SU-DHL-6 (cell line): ENCODE results near the gene PARVA.

Source experiments
- H2AFZ ChIP-seq: fragments of 200-600 bp; sonication (generic); 2 replicates; pipeline ENCODE4 v1.6.1; 2014; ENCODE audit warnings: low read depth, mild to moderate bottlenecking, moderate library complexity, mixed read lengths, antibody characterized with exemption, low read length; ENCODE audit not compliant: severe bottlenecking
- H3F3A ChIP-seq: fragments of 200-600 bp; shearing (Covaris generic); 2 replicates; pipeline ENCODE4 v1.6.0; 2016; ENCODE audit warnings: antibody characterized with exemption, mild to moderate bottlenecking; ENCODE audit not compliant: insufficient read depth
- H3K27ac ChIP-seq: fragments of 200-600 bp; sonication (generic); 2 replicates; pipeline ENCODE4 v1.5.1; 2016; ENCODE audit warnings: low read depth, mild to moderate bottlenecking, low read length, moderate library complexity, mixed read lengths
- H3K27me3 ChIP-seq: fragments of 200-600 bp; sonication (generic), shearing (Covaris generic); 2 replicates; pipeline ENCODE4 v1.6.0; 2014; ENCODE audit warnings: mild to moderate bottlenecking, low read length
- H3K36me3 ChIP-seq: fragments of 200-600 bp; sonication (generic); 2 replicates; pipeline ENCODE4 v1.6.1; 2014; ENCODE audit warnings: mild to moderate bottlenecking, low read length, mixed read lengths
- H3K4me2 ChIP-seq: fragments of 300-600, 200-600 bp; shearing (Covaris generic), sonication (generic); 2 replicates; pipeline ENCODE4 v1.6.0; 2014; ENCODE audit warnings: low read length, low read depth, mild to moderate bottlenecking; ENCODE audit not compliant: poor library complexity, severe bottlenecking
- H3K4me3 ChIP-seq: fragments of 200-600 bp; sonication (generic); 2 replicates; pipeline ENCODE4 v1.5.1; 2014; ENCODE audit warnings: antibody characterized with exemption, low read length, mild to moderate bottlenecking, mixed read lengths; ENCODE audit not compliant: insufficient read depth, poor library complexity, severe bottlenecking
- H3K79me2 ChIP-seq: fragments of 200-600 bp; sonication (generic); 2 replicates; pipeline ENCODE4 v1.6.1; 2014; ENCODE audit warnings: mild to moderate bottlenecking, low read length, moderate library complexity; ENCODE audit not compliant: insufficient read depth
- H3K9ac ChIP-seq: fragments of 200-600 bp; sonication (generic); 2 replicates; pipeline ENCODE4 v1.7.0; 2014; ENCODE audit warnings: mild to moderate bottlenecking, low read length
- H3K9me2 ChIP-seq: fragments of 200-600 bp; sonication (generic); replicated peaks from 2 replicates; pipeline ENCODE4 v1.6.1; 2014; ENCODE audit warnings: low read length; ENCODE audit not compliant: insufficient read depth
- H3K9me3 ChIP-seq: fragments of 200-600 bp; sonication (generic); 2 replicates; pipeline ENCODE4 v1.6.1; 2014; ENCODE audit warnings: low read length, mixed read lengths; ENCODE audit not compliant: insufficient read depth
- H4K20me1 ChIP-seq: fragments of 200-600 bp; sonication (generic); 2 replicates; pipeline ENCODE4 v1.6.1; 2014; ENCODE audit warnings: low read depth, mild to moderate bottlenecking, antibody characterized with exemption, low read length, moderate library complexity, mixed read lengths
- CTCF ChIP-seq: fragments of 200-600 bp; sonication (generic); IDR thresholded peaks from one replicate; pipeline ENCODE4 v1.5.1; 2017; ENCODE audit warnings: antibody characterized with exemption, mild to moderate bottlenecking, low read length, moderate library complexity; ENCODE audit not compliant: insufficient read depth, poor library complexity, severe bottlenecking
- EZH2phosphoT487 ChIP-seq: fragments of 200-600 bp; sonication (generic), shearing (Covaris generic); conservative IDR thresholded peaks from 2 replicates; pipeline ENCODE4 v1.6.1; 2018; ENCODE audit warnings: mild to moderate bottlenecking, antibody characterized with exemption, low read length, moderate library complexity, mixed read lengths

The PARVA gene

GRCh38 chr11:12386309-12386708 is 8.9 kb downstream of the PARVA start:
- no peak for TF ChIP-seq CTCF
- TF ChIP-seq EZH2phosphoT487: no peak

GRCh38 chr11:12386745-12387144 is 9.4 kb downstream of the PARVA start:
- H4K20me1 ChIP-seq: no peaks in the 10 kb centered on the region
- H3K27ac ChIP-seq: no peak overlapping the region
- TF ChIP-seq EZH2phosphoT487 (no peak), CTCF (no peak)

More at GRCh38 chr11:12386309-12386708, 8.9 kb downstream of the PARVA start:
- H4K20me1 ChIP-seq: no peaks in the 10 kb centered on the region
- H3K27me3 ChIP-seq: 0 out of 2 replicates have a peak, but pooled peaks cover 5% of the 10 kb centered on the region
- H3K36me3 ChIP-seq: no peaks in the 10 kb centered on the region
- H3F3A ChIP-seq: no peaks in the 10 kb centered on the region
- H3K4me2 ChIP-seq: no peak overlapping the region
- H2AFZ ChIP-seq: no peak overlapping the region
- H3K9me3 ChIP-seq: no peaks in the 10 kb centered on the region
- H3K27ac ChIP-seq: no peak overlapping the region
- H3K9ac ChIP-seq: no peak overlapping the region
- no peaks in the 10 kb centered on the region for H3K9me2 ChIP-seq
- H3K79me2 ChIP-seq: no peaks in the 10 kb centered on the region
- H3K4me3 ChIP-seq: no peak overlapping the region

GRCh38 chr11:12388173-12388572 is 10.8 kb downstream of the PARVA start:
- H3K27ac ChIP-seq: no peak overlapping the region
- H3K4me3 ChIP-seq: no peak overlapping the region
- no peak overlapping the region for H3K9ac ChIP-seq
- H3K9me3 ChIP-seq: no peaks in the 10 kb centered on the region
- no peaks in the 10 kb centered on the region for H3K79me2 ChIP-seq
- H3F3A ChIP-seq: no peaks in the 10 kb centered on the region
- H3K36me3 ChIP-seq: no peaks in the 10 kb centered on the region
- H3K4me2 ChIP-seq: no peak overlapping the region
- 0 out of 2 replicates have a peak, but pooled peaks cover 2% of the 10 kb centered on the region for H3K27me3 ChIP-seq
- no peak overlapping the region for H2AFZ ChIP-seq
- H3K9me2 ChIP-seq: no peaks in the 10 kb centered on the region
- TF ChIP-seq CTCF: no peak
- TF ChIP-seq EZH2phosphoT487: no peak
- H4K20me1 ChIP-seq: no peaks in the 10 kb centered on the region

More at GRCh38 chr11:12386745-12387144, 9.4 kb downstream of the PARVA start:
- Histone ChIP-seq H3F3A (no peaks in the 10 kb centered on the region), H3K4me3 (no peak overlapping the region), H3K36me3 (no peaks in the 10 kb centered on the region), H3K9me3 (no peaks in the 10 kb centered on the region), H3K27me3 (0 out of 2 replicates have a peak, but pooled peaks cover 3% of the 10 kb centered on the region), H2AFZ (no peak overlapping the region), H3K9ac (no peak overlapping the region), H3K9me2 (no peaks in the 10 kb centered on the region), H3K4me2 (no peak overlapping the region), H3K79me2 (no peaks in the 10 kb centered on the region)
